Measurements from ENCODE around the gene HSD3B1. TPM values are rescaled to one million over a fixed set of nuclear protein-coding genes. Genes with fewer than 3 reads are reported as not detected.

The HSD3B1 gene
- total RNA-seq (2012; rRNA removed): not detected in 2 replicates

DNA sequence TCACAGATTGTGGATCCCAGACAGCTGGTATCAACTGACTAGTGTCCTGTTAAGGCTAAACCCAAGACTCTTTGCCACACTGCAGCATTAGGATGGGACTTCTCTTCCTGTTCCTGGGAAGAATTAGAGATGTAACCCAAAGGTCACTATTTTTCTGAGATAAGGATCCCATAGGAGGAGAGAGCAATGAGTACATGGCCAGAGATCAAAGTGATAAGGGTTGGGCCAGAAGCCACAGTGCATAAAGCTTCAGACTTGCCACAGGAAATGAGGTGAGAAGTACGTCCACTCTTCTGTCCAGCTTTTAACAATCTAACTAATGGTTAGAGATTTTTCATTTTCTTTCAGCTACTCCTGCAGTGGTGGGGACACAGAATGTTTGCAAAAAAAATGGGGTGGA, at the start of gene HSD3B1:
Gene HSD3B1, plus strand, starts transcription at position 270 of the 400 bp plus-strand sequence. CDS start 267 bp downstream, outside the sequence.
- peaks cover 11% of the 10 kb centered on the region for H3K27me3 ChIP-seq (ENCODE audit: control insufficient read depth, insufficient read depth, low read length)
- no peak within 1 kb of the TSS for H3K4me3 ChIP-seq (ENCODE audit: low read length)
- no peaks in the 10 kb centered on the region for H3K4me1 ChIP-seq (ENCODE audit: control insufficient read depth, insufficient read depth, low read length)
- no peak within 1 kb of the TSS for H3K9ac ChIP-seq (ENCODE audit: low read depth, low read length)
- H3K9me3 ChIP-seq (replicated peaks; ENCODE audit: low read length): no peaks in the 10 kb centered on the region
- no peak within 1 kb of the TSS for H3K4me2 ChIP-seq (ENCODE audit: low read length)
- H3K36me3 ChIP-seq (ENCODE audit: insufficient read depth, low read length): no peaks in the 10 kb centered on the region

DNA sequence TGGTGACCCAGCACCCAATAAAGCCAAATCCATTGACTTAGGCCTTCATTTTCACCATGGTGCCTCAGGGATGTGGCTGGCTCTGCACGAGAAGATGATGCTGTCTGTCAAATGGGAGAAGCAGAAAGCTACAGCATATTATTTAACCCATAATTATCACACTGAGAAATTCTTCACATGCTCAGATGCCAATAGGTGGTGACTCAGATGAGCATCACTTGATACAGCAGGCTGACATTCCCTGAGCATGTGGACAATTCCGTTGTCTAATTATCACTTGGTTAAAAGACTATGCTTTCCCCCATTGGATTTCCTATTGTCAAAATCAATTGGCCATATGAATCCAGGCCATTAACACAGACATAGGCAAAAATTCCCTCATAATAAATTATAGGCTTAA, 44.0 kb upstream of the HSD3B1 start:
- no peaks in the 10 kb centered on the region for H3K36me3 ChIP-seq (ENCODE audit: insufficient read depth, low read length)
- no peak overlapping the region for H3K4me3 ChIP-seq (ENCODE audit: low read length)
- H3K9ac ChIP-seq (ENCODE audit: low read depth, low read length): no peak overlapping the region
- H3K4me2 ChIP-seq (ENCODE audit: low read length): no peak overlapping the region
- H3K9me3 ChIP-seq (replicated peaks; ENCODE audit: low read length): no peaks in the 10 kb centered on the region
- no peaks in the 10 kb centered on the region for H3K4me1 ChIP-seq (ENCODE audit: control insufficient read depth, insufficient read depth, low read length)
- H3K27me3 ChIP-seq (ENCODE audit: control insufficient read depth, insufficient read depth, low read length): no peaks in the 10 kb centered on the region

DNA sequence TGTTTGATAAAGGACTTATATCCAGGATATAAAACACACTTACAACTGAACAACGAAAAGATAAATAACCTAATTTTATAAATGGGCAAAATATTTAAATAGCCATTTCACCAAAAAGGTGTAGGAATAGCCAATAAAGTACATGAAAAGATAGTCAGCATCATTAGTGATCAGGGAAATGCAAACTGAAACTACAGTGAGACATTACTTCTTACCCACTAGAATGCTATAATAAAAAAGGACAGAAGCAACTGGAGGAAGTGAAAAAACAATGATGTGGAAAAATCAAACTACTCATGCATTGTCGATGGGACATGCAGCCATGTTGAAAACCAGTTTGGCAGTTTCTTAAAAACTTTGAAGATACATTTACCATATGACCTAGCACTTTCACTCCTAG, 43.4 kb upstream of the HSD3B1 start:
- no peaks in the 10 kb centered on the region for H3K9me3 ChIP-seq (replicated peaks; ENCODE audit: low read length)
- H3K4me1 ChIP-seq (ENCODE audit: control insufficient read depth, insufficient read depth, low read length): no peaks in the 10 kb centered on the region
- H3K4me2 ChIP-seq (ENCODE audit: low read length): no peak overlapping the region
- no peak overlapping the region for H3K9ac ChIP-seq (ENCODE audit: low read depth, low read length)
- H3K27me3 ChIP-seq (ENCODE audit: control insufficient read depth, insufficient read depth, low read length): no peaks in the 10 kb centered on the region
- H3K36me3 ChIP-seq (ENCODE audit: insufficient read depth, low read length): no peaks in the 10 kb centered on the region
- no peak overlapping the region for H3K4me3 ChIP-seq (ENCODE audit: low read length)

DNA sequence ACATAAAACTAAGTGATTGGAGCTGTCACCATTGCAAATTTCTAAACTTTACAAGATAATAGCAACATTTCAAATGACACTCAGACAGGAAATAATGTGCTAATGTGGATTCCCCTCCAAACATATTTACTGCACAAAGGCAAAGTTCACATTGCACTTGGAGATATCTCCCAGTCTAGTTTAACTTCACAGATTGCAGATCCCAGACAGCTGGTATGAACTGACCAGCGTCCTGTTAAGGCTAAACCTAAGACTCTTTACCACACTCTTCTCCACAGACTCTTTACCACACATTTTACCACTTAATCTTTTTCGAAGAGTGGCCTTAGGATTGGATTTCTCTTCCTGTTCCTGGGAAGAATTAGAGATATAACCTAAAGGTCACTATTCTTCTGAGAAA, 40.6 kb upstream of the HSD3B1 start:
- H3K9ac ChIP-seq (ENCODE audit: low read depth, low read length): no peak overlapping the region
- H3K9me3 ChIP-seq (replicated peaks; ENCODE audit: low read length): no peaks in the 10 kb centered on the region
- H3K4me2 ChIP-seq (ENCODE audit: low read length): no peak overlapping the region
- peaks cover 6% of the 10 kb centered on the region for H3K27me3 ChIP-seq (ENCODE audit: control insufficient read depth, insufficient read depth, low read length)
- H3K4me3 ChIP-seq (ENCODE audit: low read length): no peak overlapping the region
- no peaks in the 10 kb centered on the region for H3K36me3 ChIP-seq (ENCODE audit: insufficient read depth, low read length)
- H3K4me1 ChIP-seq (ENCODE audit: control insufficient read depth, insufficient read depth, low read length): no peaks in the 10 kb centered on the region

DNA sequence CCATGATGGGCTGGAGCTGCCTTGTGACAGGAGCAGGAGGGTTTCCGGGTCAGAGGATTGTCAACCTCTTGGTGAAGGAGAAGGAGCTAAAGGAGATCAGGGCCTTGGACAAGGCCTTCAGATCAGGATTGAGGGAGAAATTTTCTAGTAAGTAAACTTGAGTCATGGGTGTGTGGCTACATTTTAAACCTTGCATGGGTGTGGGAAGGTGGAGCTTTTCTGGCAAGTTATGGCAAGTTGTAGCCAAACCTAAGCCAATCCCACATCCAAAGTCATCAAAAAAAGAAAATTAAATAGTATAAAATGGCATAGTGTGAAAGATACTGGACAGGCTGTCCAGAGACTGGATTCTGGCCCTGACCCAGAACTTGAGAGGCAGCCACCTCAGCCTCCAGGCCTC, 39.8 kb upstream of the HSD3B1 start:
- no peaks in the 10 kb centered on the region for H3K4me1 ChIP-seq (ENCODE audit: control insufficient read depth, insufficient read depth, low read length)
- H3K27me3 ChIP-seq (ENCODE audit: control insufficient read depth, insufficient read depth, low read length): peaks cover 6% of the 10 kb centered on the region
- no peak overlapping the region for H3K9ac ChIP-seq (ENCODE audit: low read depth, low read length)
- H3K9me3 ChIP-seq (replicated peaks; ENCODE audit: low read length): no peaks in the 10 kb centered on the region
- H3K36me3 ChIP-seq (ENCODE audit: insufficient read depth, low read length): no peaks in the 10 kb centered on the region
- H3K4me3 ChIP-seq (ENCODE audit: low read length): no peak overlapping the region
- no peak overlapping the region for H3K4me2 ChIP-seq (ENCODE audit: low read length)

DNA sequence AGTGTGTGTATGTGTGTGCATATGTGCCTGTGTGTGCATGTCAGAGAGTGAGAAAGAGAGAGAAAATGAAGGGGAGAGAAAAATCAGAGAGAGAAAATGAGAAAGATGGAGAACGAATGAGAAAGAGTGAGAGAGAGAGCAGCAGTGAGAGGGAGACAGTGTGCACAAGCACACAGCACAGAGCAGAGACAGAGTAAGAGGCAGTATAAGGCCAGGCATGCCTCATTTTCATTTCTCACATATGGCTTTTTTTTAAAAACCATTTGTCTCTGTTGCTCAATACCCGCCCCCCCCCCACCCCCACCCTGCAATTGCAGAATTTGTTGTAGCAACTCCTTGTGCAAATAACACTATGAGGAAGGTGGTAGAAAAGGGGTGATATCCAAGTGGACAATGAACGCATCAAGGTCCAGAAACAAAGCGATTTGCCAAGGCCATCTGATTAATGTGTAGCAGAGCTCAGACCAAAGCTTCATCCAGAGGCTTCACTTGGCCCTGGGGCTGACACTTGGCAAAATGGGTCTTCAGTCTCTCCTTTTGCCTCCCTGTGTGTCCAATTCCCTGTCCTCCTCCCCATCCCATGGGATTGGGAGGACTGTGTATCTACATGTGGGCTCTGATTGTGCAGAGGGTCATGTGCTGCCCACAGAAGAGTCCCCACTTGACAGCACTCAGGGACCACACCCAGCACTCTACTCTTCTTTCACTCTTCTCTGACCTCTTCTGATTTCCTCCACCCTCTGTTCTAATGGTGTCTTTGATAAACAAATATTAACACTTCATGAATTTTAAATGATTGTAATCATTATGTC, 38.9 kb upstream of the HSD3B1 start:
- H3K4me3 ChIP-seq (ENCODE audit: low read length): no peak overlapping the region
- H3K9me3 ChIP-seq (replicated peaks; ENCODE audit: low read length): no peaks in the 10 kb centered on the region
- no peak overlapping the region for H3K9ac ChIP-seq (ENCODE audit: low read depth, low read length)
- H3K27me3 ChIP-seq (ENCODE audit: control insufficient read depth, insufficient read depth, low read length): peaks cover 6% of the 10 kb centered on the region
- H3K4me1 ChIP-seq (ENCODE audit: control insufficient read depth, insufficient read depth, low read length): no peaks in the 10 kb centered on the region
- H3K36me3 ChIP-seq (ENCODE audit: insufficient read depth, low read length): no peaks in the 10 kb centered on the region
- no peak overlapping the region for H3K4me2 ChIP-seq (ENCODE audit: low read length)

DNA sequence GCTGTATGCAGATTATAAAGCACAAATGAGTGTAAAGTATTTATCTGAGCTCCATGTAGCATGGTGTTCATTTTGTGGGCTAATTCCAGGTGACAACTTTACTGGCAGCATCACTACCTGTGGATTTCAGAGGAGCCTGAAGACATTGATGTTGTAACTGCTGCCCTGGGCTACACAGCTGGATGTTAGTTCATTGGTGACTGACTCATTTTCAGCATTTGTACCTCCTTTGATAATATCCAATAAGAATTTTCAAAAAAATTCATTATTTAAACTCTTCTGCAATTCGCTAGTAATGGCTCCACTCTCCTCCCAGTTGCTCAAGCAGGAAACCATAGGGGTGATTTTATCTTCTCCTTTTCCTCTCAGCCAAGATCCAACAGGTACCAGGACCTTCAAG, 37.3 kb upstream of the HSD3B1 start:
- H3K4me3 ChIP-seq (ENCODE audit: low read length): no peak overlapping the region
- H3K9ac ChIP-seq (ENCODE audit: low read depth, low read length): no peak overlapping the region
- no peaks in the 10 kb centered on the region for H3K36me3 ChIP-seq (ENCODE audit: insufficient read depth, low read length)
- no peaks in the 10 kb centered on the region for H3K4me1 ChIP-seq (ENCODE audit: control insufficient read depth, insufficient read depth, low read length)
- peaks cover 8% of the 10 kb centered on the region for H3K27me3 ChIP-seq (ENCODE audit: control insufficient read depth, insufficient read depth, low read length)
- no peaks in the 10 kb centered on the region for H3K9me3 ChIP-seq (replicated peaks; ENCODE audit: low read length)
- no peak overlapping the region for H3K4me2 ChIP-seq (ENCODE audit: low read length)

DNA sequence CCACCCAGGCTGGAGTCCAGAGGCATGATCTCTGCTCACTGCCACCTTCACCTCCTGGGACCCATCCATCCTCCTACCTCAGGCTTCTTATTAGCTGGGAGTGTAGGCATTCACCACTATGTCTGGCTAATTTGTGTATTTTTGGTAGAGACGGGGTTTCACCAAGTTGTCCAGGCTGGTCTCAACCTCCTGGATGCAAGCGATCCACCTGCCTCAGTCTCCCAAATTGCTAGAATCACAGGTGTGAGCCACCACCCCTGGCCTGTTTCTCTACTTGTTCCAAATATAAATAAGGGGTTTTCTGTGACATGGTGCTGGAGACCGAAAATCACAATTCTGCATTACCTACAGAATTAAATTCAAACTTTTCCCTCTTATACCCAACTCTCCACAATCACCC, 36.6 kb upstream of the HSD3B1 start:
- Histone ChIP-seq H3K4me3 (ENCODE audit: low read length) (no peak overlapping the region), H3K9ac (ENCODE audit: low read depth, low read length) (no peak overlapping the region), H3K36me3 (ENCODE audit: insufficient read depth, low read length) (no peaks in the 10 kb centered on the region), H3K4me1 (ENCODE audit: control insufficient read depth, insufficient read depth, low read length) (no peaks in the 10 kb centered on the region), H3K9me3 (replicated peaks; ENCODE audit: low read length) (no peaks in the 10 kb centered on the region), H3K4me2 (ENCODE audit: low read length) (no peak overlapping the region), H3K27me3 (ENCODE audit: control insufficient read depth, insufficient read depth, low read length) (peaks cover 8% of the 10 kb centered on the region)

DNA sequence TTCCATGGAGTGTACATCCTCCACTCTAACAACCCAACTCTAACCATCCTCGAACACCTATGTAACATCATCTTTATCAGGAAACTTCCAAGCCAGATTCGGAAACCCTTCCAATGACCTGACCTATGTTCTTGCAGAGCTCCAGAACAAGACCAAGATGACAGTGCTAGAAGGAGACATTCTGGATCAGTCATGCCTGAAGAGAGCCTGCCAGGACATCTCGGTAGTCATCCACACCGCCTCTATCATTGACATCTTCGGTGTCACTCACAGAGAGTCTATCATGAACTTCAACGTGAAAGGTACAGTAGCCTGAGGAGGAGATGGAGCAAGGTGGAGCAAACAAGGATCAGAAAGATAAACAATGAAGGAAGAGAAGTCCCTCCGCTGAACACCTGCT, 36.1 kb upstream of the HSD3B1 start:
- H3K9me3 ChIP-seq (replicated peaks; ENCODE audit: low read length): no peaks in the 10 kb centered on the region
- no peaks in the 10 kb centered on the region for H3K4me1 ChIP-seq (ENCODE audit: control insufficient read depth, insufficient read depth, low read length)
- H3K9ac ChIP-seq (ENCODE audit: low read depth, low read length): no peak overlapping the region
- H3K27me3 ChIP-seq (ENCODE audit: control insufficient read depth, insufficient read depth, low read length): peaks cover 8% of the 10 kb centered on the region
- no peaks in the 10 kb centered on the region for H3K36me3 ChIP-seq (ENCODE audit: insufficient read depth, low read length)
- H3K4me2 ChIP-seq (ENCODE audit: low read length): no peak overlapping the region
- H3K4me3 ChIP-seq (ENCODE audit: low read length): no peak overlapping the region

DNA sequence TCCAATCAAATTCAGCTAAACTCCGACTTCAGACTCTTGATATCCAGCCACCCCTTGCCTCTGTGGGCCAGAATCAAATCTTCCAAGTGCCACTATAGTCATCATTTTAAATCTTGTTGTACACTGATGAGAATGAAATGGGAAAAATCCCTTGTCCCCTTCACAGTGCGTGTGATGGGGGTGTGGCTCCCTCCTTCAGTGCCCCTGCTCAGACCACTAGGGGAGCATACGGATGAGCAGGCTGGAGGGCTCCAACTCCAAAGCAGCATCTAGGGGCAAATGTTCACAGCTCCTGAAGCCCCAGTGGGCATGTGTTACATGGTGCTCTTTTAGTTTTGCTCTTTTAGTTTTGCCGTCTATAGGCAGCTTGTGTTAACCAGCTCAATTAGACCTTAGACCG, 35.4 kb upstream of the HSD3B1 start:
- H3K4me3 ChIP-seq (ENCODE audit: low read length): no peak overlapping the region
- no peaks in the 10 kb centered on the region for H3K4me1 ChIP-seq (ENCODE audit: control insufficient read depth, insufficient read depth, low read length)
- H3K4me2 ChIP-seq (ENCODE audit: low read length): no peak overlapping the region
- no peaks in the 10 kb centered on the region for H3K9me3 ChIP-seq (replicated peaks; ENCODE audit: low read length)
- peaks cover 8% of the 10 kb centered on the region for H3K27me3 ChIP-seq (ENCODE audit: control insufficient read depth, insufficient read depth, low read length)
- H3K9ac ChIP-seq (ENCODE audit: low read depth, low read length): no peak overlapping the region
- H3K36me3 ChIP-seq (ENCODE audit: insufficient read depth, low read length): no peaks in the 10 kb centered on the region

DNA sequence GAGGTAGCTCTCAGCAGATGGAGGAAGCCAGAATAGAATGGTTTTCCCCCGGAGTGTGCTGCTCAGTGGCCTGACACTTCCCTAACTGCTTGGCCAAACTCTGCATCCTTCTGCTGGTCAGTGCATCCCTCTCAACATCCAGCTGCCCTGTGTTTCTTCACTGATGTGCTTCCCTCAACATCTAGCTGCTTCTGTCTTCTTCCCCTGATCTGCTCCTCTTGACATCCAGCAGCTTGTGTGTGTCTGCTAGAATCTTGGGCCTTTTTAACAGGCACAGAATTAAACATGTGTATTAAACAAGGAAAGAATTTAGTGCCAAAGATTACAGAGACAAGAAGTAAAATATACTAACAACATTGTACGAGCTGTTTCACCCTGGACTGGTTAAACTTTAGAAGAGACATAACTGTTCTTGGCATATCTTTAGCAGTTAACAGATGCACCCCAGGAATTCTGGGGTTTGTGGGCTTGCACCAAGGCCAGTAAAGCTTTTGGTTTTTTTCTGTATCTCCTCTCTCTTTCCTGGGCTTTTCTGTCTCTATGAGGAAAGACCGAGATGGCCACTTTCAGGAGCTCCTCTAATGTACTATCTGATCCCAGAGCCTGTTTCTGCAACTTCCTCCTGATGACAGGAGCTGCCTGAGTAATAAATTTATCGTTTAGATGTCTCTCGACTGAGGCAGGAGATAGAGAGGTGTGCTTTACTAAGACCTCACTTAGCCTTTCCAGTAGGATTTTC, 34.8 kb upstream of the HSD3B1 start:
- Histone ChIP-seq H3K27me3 (ENCODE audit: control insufficient read depth, insufficient read depth, low read length) (peaks cover 8% of the 10 kb centered on the region), H3K9ac (ENCODE audit: low read depth, low read length) (no peak overlapping the region), H3K4me3 (ENCODE audit: low read length) (no peak overlapping the region), H3K4me1 (ENCODE audit: control insufficient read depth, insufficient read depth, low read length) (no peaks in the 10 kb centered on the region), H3K4me2 (ENCODE audit: low read length) (no peak overlapping the region), H3K9me3 (replicated peaks; ENCODE audit: low read length) (no peaks in the 10 kb centered on the region), H3K36me3 (ENCODE audit: insufficient read depth, low read length) (no peaks in the 10 kb centered on the region)

DNA sequence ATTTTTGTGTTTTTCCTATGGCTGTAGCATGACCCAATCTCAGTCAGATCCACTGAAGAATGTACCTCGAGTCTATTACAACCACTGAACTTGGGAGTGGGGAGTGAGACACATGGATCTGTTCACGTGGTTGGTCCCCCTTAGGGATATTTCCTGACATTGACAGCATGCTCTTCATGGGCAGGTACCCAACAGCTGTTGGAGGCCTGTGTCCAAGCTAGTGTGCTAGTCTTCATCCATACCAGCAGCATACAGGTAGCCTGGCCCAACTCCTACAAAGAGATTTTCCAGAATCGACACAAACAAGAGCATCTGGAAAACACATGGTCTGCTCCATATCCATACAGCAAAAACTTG, 34.2 kb upstream of the HSD3B1 start:
- H3K27me3 ChIP-seq (ENCODE audit: control insufficient read depth, insufficient read depth, low read length): peaks cover 8% of the 10 kb centered on the region
- H3K4me2 ChIP-seq (ENCODE audit: low read length): no peak overlapping the region
- no peak overlapping the region for H3K4me3 ChIP-seq (ENCODE audit: low read length)
- H3K9ac ChIP-seq (ENCODE audit: low read depth, low read length): no peak overlapping the region
- H3K36me3 ChIP-seq (ENCODE audit: insufficient read depth, low read length): no peaks in the 10 kb centered on the region
- no peaks in the 10 kb centered on the region for H3K4me1 ChIP-seq (ENCODE audit: control insufficient read depth, insufficient read depth, low read length)
- H3K9me3 ChIP-seq (replicated peaks; ENCODE audit: low read length): no peaks in the 10 kb centered on the region

Measured in skeletal muscle satellite cell (primary cell).